H1 (cell line): ENCODE measurements around the gene FAM53A. TPM values are rescaled to one million over a fixed set of nuclear protein-coding genes. Genes with fewer than 3 reads are reported as not detected.

ENCODE experiments used
- CTCF ChIA-PET: fragments of 300-600 bp; sonication (Branson Sonifier 250); formaldehyde crosslinking; loops from one replicate; lab custom pipeline; 2021; ENCODE audit not compliant: partially characterized antibody; lab: Charles Lee
- POLR2A ChIA-PET: fragments of 300-600 bp; sonication (Branson Sonifier 250); formaldehyde crosslinking; loops from one replicate; lab custom pipeline; 2021; ENCODE audit warnings: inconsistent platforms; ENCODE audit not compliant: partially characterized antibody; lab: Charles Lee
- DNase-seq, 2 experiments: peaks; one replicate each; pipeline versions ENCODE4 v3.0.0 to v3.0.0-alpha.2; 2010 to 2022; ENCODE audit warnings: low spot score in 2 of 2, low read depth in 1 of 2, mixed read lengths in 1 of 2
- FAIRE-seq: peaks from 2 replicates; lab custom pipeline; 2011; peaks lifted over from hg19 to GRCh38; lab: Jason Lieb, UNC
- H2AFZ ChIP-seq: 2 replicates; pipeline ENCODE4 v1.8.1; 2012; ENCODE audit warnings: low read length, inconsistent platforms
- H2AK5ac ChIP-seq: 2 replicates; pipeline ENCODE4 v1.6.1; 2013; ENCODE audit warnings: low read depth, low read length
- H2BK120ac ChIP-seq: replicated peaks from 2 replicates; pipeline ENCODE3; 2013; ENCODE audit warnings: low read depth, low read length, inconsistent platforms
- H2BK12ac ChIP-seq: 2 replicates; pipeline ENCODE4 v1.6.1; 2013; ENCODE audit warnings: low read depth, low read length
- H2BK15ac ChIP-seq: 2 replicates; pipeline ENCODE4 v1.6.1; 2013; ENCODE audit warnings: low read length
- H2BK20ac ChIP-seq: 2 replicates; pipeline ENCODE4 v1.6.1; 2013; ENCODE audit warnings: low read length
- H2BK5ac ChIP-seq: 2 replicates; pipeline ENCODE4 v1.6.1; 2013; ENCODE audit warnings: low read depth, low read length
- H3K14ac ChIP-seq: 2 replicates; pipeline ENCODE4 v1.6.1; 2013; ENCODE audit warnings: inconsistent platforms; ENCODE audit not compliant: insufficient read length
- H3K18ac ChIP-seq: 2 replicates; pipeline ENCODE4 v1.6.1; 2013; ENCODE audit warnings: low read length; ENCODE audit errors: extremely low read depth
- H3K23ac ChIP-seq: 2 replicates; pipeline ENCODE4 v1.6.1; 2013; ENCODE audit warnings: inconsistent platforms; ENCODE audit not compliant: insufficient read length
- H3K23me2 ChIP-seq: 2 replicates; pipeline ENCODE4 v1.6.1; 2013; ENCODE audit warnings: low read depth, low read length
- H3K27ac ChIP-seq: 2 replicates; pipeline ENCODE4 v1.6.1; 2011; ENCODE audit warnings: low read depth, low read length, inconsistent platforms
- H3K27me3 ChIP-seq, 4 experiments: replicated peaks in 1 of 4; 1 replicate in 1 of 4; 2 replicates in 3 of 4; pipeline versions ENCODE4 v1.6.1 to v1.8.1; 2011 to 2013; ENCODE audit warnings: low read length in 3 of 4, mild to moderate bottlenecking in 3 of 4, inconsistent platforms in 2 of 4, mixed read lengths in 2 of 4, moderate library complexity in 1 of 4; ENCODE audit not compliant: control insufficient read depth in 3 of 4, insufficient read depth in 3 of 4; ENCODE audit errors: extremely low read depth in 1 of 4
- H3K36me3 ChIP-seq, 4 experiments: 2 replicates each; pipeline versions ENCODE4 v1.6.1 to v1.8.1; 2011 to 2013; ENCODE audit warnings: mild to moderate bottlenecking in 4 of 4, low read length in 3 of 4, moderate library complexity in 2 of 4, control low read depth in 1 of 4, inconsistent platforms in 1 of 4; ENCODE audit not compliant: insufficient read depth in 4 of 4, control insufficient read depth in 2 of 4
- H3K4ac ChIP-seq: replicated peaks from 2 replicates; pipeline ENCODE3; 2013; ENCODE audit warnings: low read length, low read depth, mixed read lengths, inconsistent platforms; ENCODE audit not compliant: insufficient read length
- H3K4me1 ChIP-seq, 4 experiments: replicated peaks in 1 of 4; 1 replicate in 1 of 4; 2 replicates in 3 of 4; pipeline versions ENCODE4 v1.6.1 to v1.8.1; 2011 to 2013; ENCODE audit warnings: low read length in 3 of 4, inconsistent platforms in 2 of 4, mixed read lengths in 1 of 4; ENCODE audit not compliant: insufficient read depth in 4 of 4, control insufficient read depth in 3 of 4
- H3K4me2 ChIP-seq, 2 experiments: 2 replicates each; pipeline versions ENCODE4 v1.6.1 to v1.8.1; 2011 to 2013; ENCODE audit warnings: low read depth in 2 of 2, low read length in 2 of 2, control low read depth in 1 of 2, inconsistent platforms in 1 of 2, mild to moderate bottlenecking in 1 of 2; ENCODE audit not compliant: insufficient read depth in 1 of 2
- H3K4me3 ChIP-seq, 4 experiments: fragments of 200-600, 300-600 bp in 1 of 4; sonication (generic), shearing (Covaris generic), sonication (Bioruptor Twin) in 1 of 4; 2 replicates each; pipeline versions ENCODE4 v1.5.1 to v1.8.1; 2011 to 2016; ENCODE audit warnings: low read length in 4 of 4, low read depth in 3 of 4, control low read depth in 2 of 4, inconsistent platforms in 2 of 4, mild to moderate bottlenecking in 2 of 4, mixed read lengths in 1 of 4, moderate library complexity in 1 of 4; ENCODE audit not compliant: insufficient read depth in 2 of 4; ENCODE audit errors: extremely low read depth in 1 of 4
- H3K56ac ChIP-seq: replicated peaks from 2 replicates; pipeline ENCODE3; 2013; ENCODE audit warnings: low read depth, mild to moderate bottlenecking, mixed read lengths, low read length, inconsistent platforms; ENCODE audit not compliant: insufficient read length
- H3K79me1 ChIP-seq: 2 replicates; pipeline ENCODE4 v1.6.1; 2013; ENCODE audit warnings: low read depth, low read length, control low read depth
- H3K79me2 ChIP-seq, 2 experiments: 2 replicates each; pipeline versions ENCODE4 v1.6.1 to v1.8.1; 2012 to 2013; ENCODE audit warnings: low read length in 2 of 2, mild to moderate bottlenecking in 2 of 2, inconsistent platforms in 1 of 2; ENCODE audit not compliant: insufficient read depth in 2 of 2, control insufficient read depth in 1 of 2
- H3K9ac ChIP-seq, 4 experiments: replicated peaks in 1 of 4; 1 replicate in 1 of 4; 2 replicates in 3 of 4; pipeline versions ENCODE4 v1.6.1 to v1.8.1; 2011 to 2013; ENCODE audit warnings: low read depth in 3 of 4, low read length in 3 of 4, control low read depth in 2 of 4, mild to moderate bottlenecking in 2 of 4, moderate library complexity in 2 of 4, inconsistent platforms in 1 of 4; ENCODE audit errors: extremely low read depth in 1 of 4
- H3K9me3 ChIP-seq, 2 experiments: 2 replicates each; pipeline versions ENCODE4 v1.6.1 to v1.8.1; 2012 to 2013; ENCODE audit warnings: mild to moderate bottlenecking in 2 of 2, moderate library complexity in 2 of 2, control low read depth in 1 of 2, inconsistent platforms in 1 of 2, low read depth in 1 of 2, low read length in 1 of 2, mixed read lengths in 1 of 2; ENCODE audit not compliant: insufficient read depth in 2 of 2
- H4K20me1 ChIP-seq, 2 experiments: replicated peaks in 1 of 2; 2 replicates each; pipeline versions ENCODE3 to v1.8.1; 2011 to 2013; ENCODE audit warnings: inconsistent platforms in 2 of 2, low read length in 2 of 2, mild to moderate bottlenecking in 1 of 2; ENCODE audit not compliant: insufficient read depth in 2 of 2, control insufficient read depth in 1 of 2
- H4K5ac ChIP-seq: 2 replicates; pipeline ENCODE4 v1.6.1; 2013; ENCODE audit warnings: low read length, low read depth, mixed read lengths, inconsistent platforms; ENCODE audit not compliant: insufficient read length
- H4K8ac ChIP-seq: 2 replicates; pipeline ENCODE4 v1.8.0; 2013; ENCODE audit warnings: mild to moderate bottlenecking, moderate library complexity, low read length, inconsistent platforms; ENCODE audit not compliant: insufficient read depth; ENCODE audit errors: extremely low read depth
- H4K91ac ChIP-seq: replicated peaks from 2 replicates; pipeline ENCODE3; 2013; ENCODE audit warnings: low read length, mixed read lengths, inconsistent platforms; ENCODE audit not compliant: insufficient read length
- BCL11A ChIP-seq, 2 experiments: IDR thresholded peaks; one replicate each; pipeline ENCODE4 v1.6.1; 2011; ENCODE audit warnings: low read depth in 2 of 2, low read length in 2 of 2, mild to moderate bottlenecking in 2 of 2
- EP300 ChIP-seq, 2 experiments: IDR thresholded peaks; 1 replicate in 1 of 2; 2 replicates in 1 of 2; pipeline ENCODE4 v1.6.1; 2011 to 2012; ENCODE audit warnings: low read depth in 2 of 2, low read length in 2 of 2, mild to moderate bottlenecking in 2 of 2, borderline replicate concordance in 1 of 2, inconsistent platforms in 1 of 2, moderate library complexity in 1 of 2
- MAFK ChIP-seq: IDR thresholded peaks from 2 replicates; pipeline ENCODE4 v1.6.1; 2012; ENCODE audit warnings: low read depth, mild to moderate bottlenecking, improper control_type of control experiment, low read length
- NANOG ChIP-seq: IDR thresholded peaks from 2 replicates; pipeline ENCODE4 v1.6.1; 2011; ENCODE audit warnings: low read length, low read depth, mild to moderate bottlenecking, inconsistent platforms; ENCODE audit not compliant: insufficient read depth, poor library complexity, severe bottlenecking
- POU5F1 ChIP-seq: IDR thresholded peaks from 2 replicates; pipeline ENCODE4 v1.6.1; 2011; ENCODE audit warnings: low read depth, mild to moderate bottlenecking, low read length, moderate library complexity
- RNF2 ChIP-seq: fragments of 200-900, 300-1000 bp; sonication (generic); IDR thresholded peaks from 2 replicates; pipeline ENCODE4 v1.7.1; 2016; ENCODE audit warnings: borderline replicate concordance, low read depth, mild to moderate bottlenecking, antibody characterized with exemption, low read length; ENCODE audit not compliant: poor library complexity, severe bottlenecking; ENCODE audit errors: missing control alignments
- SP4 ChIP-seq: IDR thresholded peaks from 2 replicates; pipeline ENCODE4 v1.6.1; 2012; ENCODE audit warnings: low read length, inconsistent platforms
- TBP ChIP-seq: IDR thresholded peaks from 2 replicates; pipeline ENCODE4 v1.6.1; 2011; ENCODE audit warnings: low read depth, low read length, improper control_type of control experiment
- USF2 ChIP-seq: IDR thresholded peaks from 2 replicates; pipeline ENCODE4 v1.6.1; 2011; ENCODE audit warnings: low read length, improper control_type of control experiment
- YY1 ChIP-seq: IDR thresholded peaks from 2 replicates; pipeline ENCODE4 v1.6.1; 2011; ENCODE audit warnings: low read depth, mild to moderate bottlenecking, low read length
- WGBS, 2 experiments: shearing (Covaris generic) in 1 of 2; methylation state at CpG; one replicate each; pipeline versions ENCODE4 v1.1.6 to v1.1.7; 2013 to 2015; ENCODE audit warnings: low lambda C conversion rate in 2 of 2, mixed read lengths in 2 of 2, inconsistent platforms in 1 of 2, low coverage in 1 of 2, missing lambda C conversion rate in 1 of 2; ENCODE audit not compliant: insufficient replicate concordance in 2 of 2, insufficient coverage in 1 of 2, insufficient read length in 1 of 2; ENCODE audit errors: extremely low coverage in 1 of 2, missing lambda C conversion rate in 1 of 2; 5-methylcytosine and 5-hydroxymethylcytosine counted together
- polyA plus RNA-seq, 7 experiments: library from polyadenylated mRNA; depleted of rRNA in 3 of 7; stranded (reverse) in 5 of 7; unstranded in 2 of 7; fragments of >200 nt in 5 of 7; fragments of 200-250 nt in 2 of 7; gene quantifications; 1 replicate in 5 of 7; 2 replicates in 1 of 7; 4 replicates in 1 of 7; pipeline versions ENCODE4 v1.2.1 to v1.2.3, GENCODE V29; 2011 to 2013; ENCODE audit warnings: missing spikeins in 2 of 7, mixed read lengths in 2 of 7
- total RNA-seq: library from RNA; stranded (reverse); fragmentation: NEBNext Ultra II Directional; extraction: Animal tissue kit (Norgen Biotek cat#: 25700); gene quantifications from 2 replicates; pipeline ENCODE4 v1.2.1, GENCODE V29; 2021

Gene FAM53A
- total and polyA plus RNA-seq, 2 of the 8 experiments (the other 6 are each of a cell fraction or from before 2014, with no cell fraction given) = 1.9 to 2.0 TPM

DNA sequence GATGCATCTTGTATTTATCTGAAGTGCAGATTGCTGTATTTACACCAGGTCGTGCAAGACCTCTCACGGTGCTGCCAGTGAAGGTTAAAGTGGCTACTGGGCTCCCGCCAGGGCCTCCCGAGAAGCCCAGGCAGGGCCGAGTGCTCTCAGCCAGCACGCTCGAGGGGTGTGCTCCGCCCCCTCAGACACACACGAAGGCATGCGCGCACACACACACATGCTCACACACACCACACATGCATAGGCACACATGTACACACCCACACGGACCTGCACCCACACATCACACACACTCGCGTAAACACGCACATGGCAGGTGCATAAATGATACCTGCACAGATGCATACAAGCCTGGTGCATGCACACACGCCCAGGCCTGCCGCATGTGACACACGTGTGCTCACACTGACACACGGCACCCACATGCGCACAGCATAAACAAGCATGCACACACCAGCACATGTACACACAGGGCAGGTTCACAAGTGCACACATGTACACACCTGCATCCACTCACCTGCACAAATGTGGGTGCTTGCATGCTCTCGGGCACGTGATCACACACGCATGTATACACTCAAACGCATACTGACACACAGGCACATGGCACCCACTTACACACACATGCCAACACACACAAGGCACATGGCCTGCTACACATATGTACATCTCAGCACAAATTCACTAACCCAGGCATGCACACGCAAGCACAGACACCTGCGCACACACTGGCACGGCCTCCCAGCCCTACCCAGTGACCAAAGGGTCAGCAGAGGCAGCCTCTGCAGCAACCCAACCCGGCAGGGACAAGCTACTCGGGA is 71.6 kb downstream of the FAM53A start:
- Histone ChIP-seq H3K9me3 (no peaks in the 10 kb centered on the region; a peak in 1 of 4 replicates), H2BK12ac (peak overlapping the region; percentile 20; the same call in 1 of the 2 replicates), H2AFZ (no peak overlapping the region), H3K14ac (no peak overlapping the region), H3K79me1 (no peaks in the 10 kb centered on the region), H3K36me3 (no peaks in the 10 kb centered on the region), H3K4me3 (no peak overlapping the region), H2BK20ac (no peak overlapping the region), H4K5ac (no peak overlapping the region), H4K20me1 (peaks cover 0 to 3% of the 10 kb centered on the region in 2 experiments), H4K8ac (no peak overlapping the region; the same call in 1 of the 2 replicates), H3K27ac (no peak overlapping the region), H3K56ac (no peak overlapping the region), H4K91ac (no peak overlapping the region), H2AK5ac (peak overlapping the region; percentile 2; the same call in 1 of the 2 replicates), H3K4ac (no peak overlapping the region), H3K27me3 (no peaks in the 10 kb centered on the region), H2BK15ac (no peak overlapping the region), H3K79me2 (no peaks in the 10 kb centered on the region), H3K18ac (no peak overlapping the region), H3K4me2 (no peak overlapping the region), H2BK5ac (no peak overlapping the region), H3K4me1 (no peaks in the 10 kb centered on the region), H3K9ac (no peak overlapping the region), H3K23me2 (no peaks in the 10 kb centered on the region), H2BK120ac (no peak overlapping the region), H3K23ac (no peak overlapping the region)
- ChIA-PET POLR2A (no interaction called here), CTCF (interaction anchor here (0.6 to 1.6 kb wide), 6 partner anchors 7 to 118 kb away, joined by 3 to 5 read pairs (median 4); no protein-coding TSS in a partner anchor)
- DNase-seq (no peak), FAIRE-seq (no peak)
- 89% methylated on average over 29 of the region's 29 CpGs; no CpG with 5 or more reads in 1 of the 2 experiments for WGBS, 2 experiments
- TF ChIP-seq MAFK = no peak
- no peak for TF ChIP-seq TBP
- no peak for TF ChIP-seq USF2
- TF ChIP-seq SP4 = no peak
- TF ChIP-seq BCL11A (IDR thresholded peaks at IDR 0.05; ENCODE audit: low read depth in 2 of 2, low read length in 2 of 2) = no peak
- no peak for TF ChIP-seq RNF2
- TF ChIP-seq YY1 = no peak
- TF ChIP-seq NANOG = no peak
- TF ChIP-seq POU5F1 = no peak
- no peak for TF ChIP-seq EP300 (IDR thresholded peaks at IDR 0.05; ENCODE audit: borderline replicate concordance in 1 of 2, low read depth in 2 of 2, low read length in 2 of 2)
